Measurements from ENCODE around the gene IMMP2L. TPM values are rescaled to one million over a fixed set of nuclear protein-coding genes. Genes with fewer than 3 reads are reported as not detected.

The IMMP2L gene
- total RNA-seq, 1 experiment from 2014 or later = 8.6 TPM

DNA sequence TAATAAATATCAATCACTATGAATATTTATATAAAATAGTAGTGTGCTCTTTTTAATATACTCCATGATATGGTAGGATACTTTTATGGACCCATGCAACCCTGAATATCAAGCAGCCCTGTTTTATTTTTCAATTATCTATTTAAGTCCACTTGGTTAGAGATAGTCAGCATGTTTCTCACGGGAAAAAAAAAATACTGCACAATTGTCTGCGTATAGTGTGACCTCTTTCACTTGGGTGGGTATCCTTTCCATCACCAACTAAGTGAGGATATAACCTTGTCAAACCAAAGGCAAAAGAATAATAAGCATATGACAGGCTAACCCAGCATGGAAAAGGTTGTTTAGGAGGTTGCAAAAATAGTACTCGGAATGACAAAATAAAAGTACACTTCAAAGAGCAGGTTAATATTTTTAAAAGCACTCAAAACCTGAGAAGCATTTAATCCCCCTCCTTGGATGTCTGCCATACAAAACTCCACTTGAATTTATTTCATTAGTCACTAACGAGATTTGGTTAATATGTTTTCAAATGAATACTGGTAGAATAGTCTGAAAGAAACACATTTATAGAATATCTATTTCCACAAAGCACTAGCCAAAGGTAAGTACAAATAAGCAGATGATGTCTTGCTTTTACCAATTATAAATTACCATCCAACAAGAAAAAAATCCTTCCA is 76.5 kb downstream of the IMMP2L start:
- Histone ChIP-seq H3K4me3 (ENCODE audit: low read length) (no peak overlapping the region), H3K36me3 (ENCODE audit: low read depth, low read length) (no peaks in the 10 kb centered on the region), H3K9me2 (replicated peaks; ENCODE audit: low read length) (no peaks in the 10 kb centered on the region), H2AFZ (ENCODE audit: low read length) (no peak overlapping the region), H3K4me2 (ENCODE audit: low read length) (no peak overlapping the region), H3K27me3 (ENCODE audit: low read length) (no peaks in the 10 kb centered on the region), H3F3A (ENCODE audit: low read length, unreplicated experiment) (no peaks in the 10 kb centered on the region), H3K9me3 (ENCODE audit: low read length) (no peaks in the 10 kb centered on the region), H3K27ac (ENCODE audit: low read length) (peak overlapping the region; percentile 87), H3K9ac (ENCODE audit: low read length) (peak overlapping the region; percentile 75), H3K79me2 (ENCODE audit: low read length) (no peaks in the 10 kb centered on the region), H3K4me1 (ENCODE audit: insufficient read depth, low read length) (peaks cover 24% of the 10 kb centered on the region), H4K20me1 (ENCODE audit: low read length) (no peaks in the 10 kb centered on the region)
- no peak for DNase-seq
- TF ChIP-seq EZH2 (IDR thresholded peaks at IDR 0.05; ENCODE audit: low read length, unreplicated experiment) = no peak
- TF ChIP-seq, protein P1, sequence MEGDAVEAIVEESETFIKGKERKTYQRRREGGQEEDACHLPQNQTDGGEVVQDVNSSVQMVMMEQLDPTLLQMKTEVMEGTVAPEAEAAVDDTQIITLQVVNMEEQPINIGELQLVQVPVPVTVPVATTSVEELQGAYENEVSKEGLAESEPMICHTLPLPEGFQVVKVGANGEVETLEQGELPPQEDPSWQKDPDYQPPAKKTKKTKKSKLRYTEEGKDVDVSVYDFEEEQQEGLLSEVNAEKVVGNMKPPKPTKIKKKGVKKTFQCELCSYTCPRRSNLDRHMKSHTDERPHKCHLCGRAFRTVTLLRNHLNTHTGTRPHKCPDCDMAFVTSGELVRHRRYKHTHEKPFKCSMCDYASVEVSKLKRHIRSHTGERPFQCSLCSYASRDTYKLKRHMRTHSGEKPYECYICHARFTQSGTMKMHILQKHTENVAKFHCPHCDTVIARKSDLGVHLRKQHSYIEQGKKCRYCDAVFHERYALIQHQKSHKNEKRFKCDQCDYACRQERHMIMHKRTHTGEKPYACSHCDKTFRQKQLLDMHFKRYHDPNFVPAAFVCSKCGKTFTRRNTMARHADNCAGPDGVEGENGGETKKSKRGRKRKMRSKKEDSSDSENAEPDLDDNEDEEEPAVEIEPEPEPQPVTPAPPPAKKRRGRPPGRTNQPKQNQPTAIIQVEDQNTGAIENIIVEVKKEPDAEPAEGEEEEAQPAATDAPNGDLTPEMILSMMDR (conservative IDR thresholded peaks at IDR 0.05; ENCODE audit: low read depth, low read length) = no peak
- no peak for TF ChIP-seq EZH2phosphoT487 (IDR thresholded peaks at IDR 0.05; ENCODE audit: borderline replicate concordance, low read length)
- CTCF ChIA-PET = no interaction called here
- TSS peak; percentile 36 for BruUV-seq (replicated peaks)
- POLR2A ChIA-PET (ENCODE audit: unreplicated experiment) = no interaction called here
- intact Hi-C loops (cut with micrococcal nuclease) = loop anchor here (1.0 to 2.0 kb wide), 7 partner anchors 74 to 1641 kb away; no protein-coding TSS in a partner anchor
- no peak for ATAC-seq

DNA sequence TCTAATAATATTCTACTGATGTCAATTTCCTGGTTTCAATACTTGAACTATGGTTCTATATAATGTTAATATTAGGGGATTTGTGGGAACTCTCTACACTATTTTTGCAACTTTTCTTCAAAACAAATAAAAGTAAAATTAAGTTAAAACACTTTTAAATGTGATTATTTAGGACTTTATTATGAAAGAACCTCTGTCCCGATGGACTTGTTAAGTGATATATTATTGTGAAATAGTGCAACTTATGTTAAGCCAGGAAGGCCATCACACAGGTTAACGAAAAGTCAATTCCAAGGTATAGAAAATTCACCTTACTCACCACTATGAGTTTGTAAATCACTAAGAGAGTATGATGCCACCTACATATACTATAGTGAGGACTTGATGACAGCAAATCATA is 79.2 kb downstream of the IMMP2L start:
- Histone ChIP-seq H3K9me3 (ENCODE audit: low read length) (no peaks in the 10 kb centered on the region), H3K36me3 (ENCODE audit: low read depth, low read length) (no peaks in the 10 kb centered on the region), H4K20me1 (ENCODE audit: low read length) (no peaks in the 10 kb centered on the region), H3F3A (ENCODE audit: low read length, unreplicated experiment) (no peaks in the 10 kb centered on the region), H3K4me3 (ENCODE audit: low read length) (no peak overlapping the region), H3K4me2 (ENCODE audit: low read length) (no peak overlapping the region), H3K27ac (ENCODE audit: low read length) (no peak overlapping the region), H3K4me1 (ENCODE audit: insufficient read depth, low read length) (peaks cover 24% of the 10 kb centered on the region), H3K9ac (ENCODE audit: low read length) (no peak overlapping the region), H3K27me3 (ENCODE audit: low read length) (no peaks in the 10 kb centered on the region), H3K9me2 (replicated peaks; ENCODE audit: low read length) (no peaks in the 10 kb centered on the region), H3K79me2 (ENCODE audit: low read length) (no peaks in the 10 kb centered on the region), H2AFZ (ENCODE audit: low read length) (no peak overlapping the region)
- BruUV-seq (replicated peaks) = no TSS peak
- TF ChIP-seq EZH2phosphoT487 (IDR thresholded peaks at IDR 0.05; ENCODE audit: borderline replicate concordance, low read length) (no peak), EZH2 (IDR thresholded peaks at IDR 0.05; ENCODE audit: low read length, unreplicated experiment) (no peak)
- TF ChIP-seq, protein P1 (conservative IDR thresholded peaks at IDR 0.05; ENCODE audit: low read depth, low read length) = no peak
- ChIA-PET CTCF (no interaction called here), POLR2A (ENCODE audit: unreplicated experiment) (no interaction called here)
- DNase-seq (no peak), ATAC-seq (no peak)
- intact Hi-C loops (cut with micrococcal nuclease) = no loop called here

DNA sequence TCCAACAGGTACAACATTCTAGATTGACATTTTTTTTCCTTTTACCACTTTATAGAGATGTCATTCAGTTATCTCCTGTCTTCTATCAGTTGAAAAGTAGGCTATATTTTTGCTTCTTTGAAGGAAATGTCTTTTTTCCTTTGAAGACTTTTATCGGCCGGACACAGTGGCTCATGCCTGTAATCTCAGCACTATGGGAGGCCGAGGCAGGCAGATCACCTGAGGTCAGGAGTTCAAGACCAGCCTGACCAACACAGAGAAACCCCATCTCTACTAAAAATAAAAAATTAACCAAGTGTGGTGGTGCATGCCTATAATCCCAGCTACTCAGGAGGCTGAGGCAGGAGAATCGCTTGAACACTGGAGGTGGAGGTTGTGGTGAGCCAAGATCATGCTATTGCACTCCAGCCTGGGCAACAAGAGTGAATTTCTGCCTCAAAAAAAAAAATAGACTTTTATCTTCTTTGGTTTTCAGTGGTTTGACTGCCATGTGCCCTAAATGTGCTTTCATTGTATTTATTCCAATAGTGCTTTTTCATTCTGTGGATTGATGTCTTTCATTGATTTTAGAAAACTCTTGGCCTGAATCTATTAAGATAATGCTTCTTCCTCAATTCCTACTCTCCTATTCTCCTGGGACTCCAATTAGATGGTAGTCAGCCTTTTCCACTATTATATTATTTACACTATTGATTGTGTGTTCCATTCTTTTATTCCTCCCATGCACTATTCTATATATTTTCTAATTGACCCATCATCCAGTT is 84.6 kb downstream of the IMMP2L start:
- Histone ChIP-seq H3K4me2 (ENCODE audit: low read length) (no peak overlapping the region), H3K79me2 (ENCODE audit: low read length) (no peaks in the 10 kb centered on the region), H3K36me3 (ENCODE audit: low read depth, low read length) (no peaks in the 10 kb centered on the region), H3F3A (ENCODE audit: low read length, unreplicated experiment) (no peaks in the 10 kb centered on the region), H3K9me2 (replicated peaks; ENCODE audit: low read length) (no peaks in the 10 kb centered on the region), H3K27me3 (ENCODE audit: low read length) (no peaks in the 10 kb centered on the region), H3K9me3 (ENCODE audit: low read length) (no peaks in the 10 kb centered on the region), H3K9ac (ENCODE audit: low read length) (no peak overlapping the region), H3K27ac (ENCODE audit: low read length) (no peak overlapping the region), H2AFZ (ENCODE audit: low read length) (no peak overlapping the region), H4K20me1 (ENCODE audit: low read length) (no peaks in the 10 kb centered on the region), H3K4me1 (ENCODE audit: insufficient read depth, low read length) (no peaks in the 10 kb centered on the region), H3K4me3 (ENCODE audit: low read length) (no peak overlapping the region)
- TF ChIP-seq EZH2 (IDR thresholded peaks at IDR 0.05; ENCODE audit: low read length, unreplicated experiment) (no peak), EZH2phosphoT487 (IDR thresholded peaks at IDR 0.05; ENCODE audit: borderline replicate concordance, low read length) (no peak)
- TF ChIP-seq, protein P1 (conservative IDR thresholded peaks at IDR 0.05; ENCODE audit: low read depth, low read length) = no peak
- ChIA-PET CTCF (no interaction called here), POLR2A (ENCODE audit: unreplicated experiment) (no interaction called here)
- DNase-seq = no peak
- BruUV-seq (replicated peaks) = no TSS peak
- no peak for ATAC-seq
- intact Hi-C loops (cut with micrococcal nuclease) = no loop called here
